PC-3 (cell line): Measurements from ENCODE around the gene NPR3. TPM values are rescaled to one million over a fixed set of nuclear protein-coding genes. Genes with fewer than 3 reads are reported as not detected.
A peak's percentile ranks its signal among the peaks of the same experiment; 100 is the strongest.

Source experiments
- ATAC-seq: fragments of 200-7000 bp; cut with Tn5 transposase; 2 replicates; pipeline ENCODE4 v1.9.1; 2020; ENCODE audit warnings: mild to moderate bottlenecking, moderate library complexity
- Bru-seq: library from RNA; stranded (reverse); fragments of 400-500 nt; gene quantifications from one replicate; lab custom pipeline; 2021; lab: Mats Ljungman, UMichigan
- BruChase-seq, 2 experiments: library from RNA; stranded (reverse); fragments of 400-500 nt; gene quantifications; one replicate each; lab custom pipeline; 2021; lab: Mats Ljungman, UMichigan
- BruUV-seq: library from RNA; stranded (reverse); fragments of 400-500 nt; replicated peaks from 2 replicates; lab custom pipeline; 2021; lab: Mats Ljungman, UMichigan
- CTCF ChIA-PET: fragments of 300-600 bp; sonication (Branson Sonifier 250); formaldehyde crosslinking; loops from one replicate; lab custom pipeline; 2022; ENCODE audit warnings: antibody characterized with exemption; lab: Charles Lee
- POLR2A ChIA-PET: fragments of 300-600 bp; sonication (Branson Sonifier 250); formaldehyde crosslinking; loops from one replicate; lab custom pipeline; 2022; ENCODE audit warnings: antibody characterized with exemption; ENCODE audit not compliant: unreplicated experiment; lab: Charles Lee
- DNase-seq: peaks from one replicate; pipeline ENCODE4 v3.0.0-alpha.2; 2015
- H2AFZ ChIP-seq: fragments of 300-600 bp; sonication (generic); 2 replicates; pipeline ENCODE4 v1.6.0; 2016; ENCODE audit warnings: antibody characterized with exemption, low read length
- H3F3A ChIP-seq: fragments of 300-600 bp; sonication (generic); one replicate; pipeline ENCODE4 v1.6.0; 2017; ENCODE audit warnings: antibody characterized with exemption, low read length, control low read depth, mild to moderate bottlenecking; ENCODE audit not compliant: unreplicated experiment
- H3K27ac ChIP-seq: fragments of 300-600 bp; sonication (generic); 2 replicates; pipeline ENCODE4 v1.5.1; 2016; ENCODE audit warnings: mild to moderate bottlenecking, low read length
- H3K27me3 ChIP-seq: fragments of 300-600 bp; sonication (generic); 2 replicates; pipeline ENCODE4 v1.6.1; 2016; ENCODE audit warnings: low read length, mixed read lengths
- H3K36me3 ChIP-seq: fragments of 300-600 bp; sonication (generic); 2 replicates; pipeline ENCODE4 v1.6.1; 2016; ENCODE audit warnings: low read depth, mixed run types, low read length, mixed read lengths
- H3K4me1 ChIP-seq: fragments of 300-600 bp; sonication (generic); 2 replicates; pipeline ENCODE4 v1.5.1; 2016; ENCODE audit warnings: low read length; ENCODE audit not compliant: insufficient read depth
- H3K4me2 ChIP-seq: fragments of 300-600 bp; sonication (generic); 2 replicates; pipeline ENCODE4 v1.6.0; 2016; ENCODE audit warnings: low read length
- H3K4me3 ChIP-seq: fragments of 300-600 bp; sonication (generic); 2 replicates; pipeline ENCODE4 v1.5.1; 2016; ENCODE audit warnings: mild to moderate bottlenecking, low read length, mixed read lengths
- H3K79me2 ChIP-seq: fragments of 300-600 bp; sonication (generic); 2 replicates; pipeline ENCODE4 v1.6.1; 2017; ENCODE audit warnings: low read length, mixed read lengths
- H3K9ac ChIP-seq: fragments of 300-600 bp; sonication (generic); 2 replicates; pipeline ENCODE4 v1.6.0; 2016; ENCODE audit warnings: mild to moderate bottlenecking, low read length
- H3K9me2 ChIP-seq: fragments of 300-600 bp; sonication (generic); replicated peaks from 2 replicates; pipeline ENCODE4 v1.6.1; 2016; ENCODE audit warnings: mixed run types, low read length, mixed read lengths
- H3K9me3 ChIP-seq: fragments of 300-600 bp; sonication (generic); 2 replicates; pipeline ENCODE4 v1.6.1; 2016; ENCODE audit warnings: low read length, mixed read lengths
- H4K20me1 ChIP-seq: fragments of 300-600 bp; sonication (generic); 2 replicates; pipeline ENCODE4 v1.6.1; 2016; ENCODE audit warnings: low read length, mixed read lengths
- EZH2 ChIP-seq: fragments of 300-600 bp; sonication (generic); IDR thresholded peaks from one replicate; pipeline ENCODE4 v1.6.1; 2017; ENCODE audit warnings: antibody characterized with exemption, mild to moderate bottlenecking, low read length; ENCODE audit not compliant: unreplicated experiment
- EZH2phosphoT487 ChIP-seq: fragments of 300-600 bp; sonication (generic); IDR thresholded peaks from 2 replicates; pipeline ENCODE4 v1.6.1; 2018; ENCODE audit warnings: mild to moderate bottlenecking, antibody characterized with exemption, low read length, borderline replicate concordance
- intact Hi-C: fragments of 100-400 bp; cut with micrococcal nuclease; formaldehyde crosslinking; loops from 2 replicates; pipeline ENCODE4 v1.9.0; 2023
- long read RNA-seq: library from polyadenylated mRNA; unstranded; transcript quantifications from one replicate; pipeline ENCODE4 v2.0.0, GENCODE V29; 2021; ENCODE audit not compliant: unreplicated experiment
- total RNA-seq: library from RNA; depleted of rRNA; stranded (reverse); fragments of >200 nt; gene quantifications from 2 replicates; pipeline ENCODE4 v1.2.3, GENCODE V29; 2014; rRNA removed
- TF ChIP-seq, protein P1 (sequence below): fragments of 300-600 bp; sonication (generic); conservative IDR thresholded peaks from 2 replicates; pipeline ENCODE4 v1.5.1; 2017; ENCODE audit warnings: antibody characterized with exemption, low read depth, mild to moderate bottlenecking, low read length

NPR3 gene, protein sequence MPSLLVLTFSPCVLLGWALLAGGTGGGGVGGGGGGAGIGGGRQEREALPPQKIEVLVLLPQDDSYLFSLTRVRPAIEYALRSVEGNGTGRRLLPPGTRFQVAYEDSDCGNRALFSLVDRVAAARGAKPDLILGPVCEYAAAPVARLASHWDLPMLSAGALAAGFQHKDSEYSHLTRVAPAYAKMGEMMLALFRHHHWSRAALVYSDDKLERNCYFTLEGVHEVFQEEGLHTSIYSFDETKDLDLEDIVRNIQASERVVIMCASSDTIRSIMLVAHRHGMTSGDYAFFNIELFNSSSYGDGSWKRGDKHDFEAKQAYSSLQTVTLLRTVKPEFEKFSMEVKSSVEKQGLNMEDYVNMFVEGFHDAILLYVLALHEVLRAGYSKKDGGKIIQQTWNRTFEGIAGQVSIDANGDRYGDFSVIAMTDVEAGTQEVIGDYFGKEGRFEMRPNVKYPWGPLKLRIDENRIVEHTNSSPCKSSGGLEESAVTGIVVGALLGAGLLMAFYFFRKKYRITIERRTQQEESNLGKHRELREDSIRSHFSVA
- total RNA-seq (3.9 and 5.8 TPM in 2 replicates), Bru-seq, nascent RNA (percentile 33 among the genes with signal in this experiment), BruChase-seq, experiment 1, labeled RNA remaining after a 6-hour chase (percentile 46 among the genes with signal in this experiment), BruChase-seq, experiment 2, labeled RNA remaining after a 2-hour chase (percentile 43 among the genes with signal in this experiment)
- long read RNA-seq, full-length matches to known transcripts, result 1 of 4 reads
- long read RNA-seq, partial matches to known transcripts, result 0 of 4 reads
- long read RNA-seq, other reads (novel, unspliced or antisense), result 3 of 4 reads

DNA sequence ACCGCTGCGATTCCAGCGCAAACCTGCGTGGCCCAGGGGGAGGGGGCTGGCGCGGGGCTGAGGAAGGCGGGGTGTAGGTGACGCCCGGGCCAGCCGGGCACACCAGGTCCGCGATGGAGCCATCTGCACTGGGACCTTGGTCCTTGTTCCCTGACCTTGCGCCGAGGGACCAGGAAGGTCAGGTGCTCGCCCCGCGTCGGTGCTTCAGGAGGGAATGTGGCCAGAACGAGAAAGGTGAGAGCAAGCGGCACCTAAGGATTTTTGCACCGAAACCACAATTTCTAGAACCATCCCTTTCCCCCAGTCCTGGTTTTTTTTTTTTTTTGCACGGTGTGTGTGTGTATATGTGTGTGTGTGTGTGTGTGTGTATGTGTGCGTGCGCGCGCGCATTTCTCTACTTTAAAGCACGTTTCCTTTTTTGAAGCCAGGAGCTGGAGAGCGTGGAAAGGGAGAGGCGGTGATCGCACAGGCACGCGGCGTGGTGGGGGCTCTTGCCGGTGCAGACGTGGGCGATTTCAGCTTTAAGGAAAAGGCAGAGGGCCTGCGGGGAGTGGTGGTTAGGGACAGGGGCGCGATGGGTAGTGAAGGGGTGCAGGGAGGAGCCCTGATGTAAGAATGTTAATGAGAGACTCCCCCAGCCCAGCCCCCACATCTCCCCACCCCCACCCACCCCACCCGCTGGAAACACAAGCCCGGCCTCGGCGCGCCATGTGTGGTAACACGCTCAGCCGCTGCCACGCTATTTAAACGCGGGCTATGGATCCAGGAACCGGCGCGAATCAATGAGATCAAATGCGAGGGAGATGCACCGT is at the start of gene NPR3:
NPR3 (plus strand) TSS at position 772 of the 812 bp plus-strand sequence. CDS start 456 bp downstream, outside the sequence.
- CTCF ChIA-PET, result no interaction called here
- peak; percentile 21 for DNase-seq
- intact Hi-C loops, result loop anchor here (5.0 kb wide), 1 partner anchor 97 kb away; no protein-coding TSS in a partner anchor
- no peaks in the 10 kb centered on the region for H3F3A ChIP-seq
- peak within 1 kb of the TSS; percentile 69 for H3K9ac ChIP-seq
- peak within 1 kb of the TSS; percentile 90 for H2AFZ ChIP-seq
- peak within 1 kb of the TSS; percentile 85 for H3K4me3 ChIP-seq
- H3K9me2 ChIP-seq, result no peaks in the 10 kb centered on the region
- no peaks in the 10 kb centered on the region for H4K20me1 ChIP-seq
- POLR2A ChIA-PET, result no interaction called here
- H3K36me3 ChIP-seq, result no peaks in the 10 kb centered on the region
- H3K4me2 ChIP-seq, result peak within 1 kb of the TSS; percentile 99
- no peaks in the 10 kb centered on the region for H3K79me2 ChIP-seq
- H3K27me3 ChIP-seq, result peaks cover 16% of the 10 kb centered on the region
- H3K4me1 ChIP-seq, result peaks cover 43% of the 10 kb centered on the region
- BruUV-seq, result no TSS peak
- no peak for TF ChIP-seq EZH2
- TF ChIP-seq, protein P1, sequence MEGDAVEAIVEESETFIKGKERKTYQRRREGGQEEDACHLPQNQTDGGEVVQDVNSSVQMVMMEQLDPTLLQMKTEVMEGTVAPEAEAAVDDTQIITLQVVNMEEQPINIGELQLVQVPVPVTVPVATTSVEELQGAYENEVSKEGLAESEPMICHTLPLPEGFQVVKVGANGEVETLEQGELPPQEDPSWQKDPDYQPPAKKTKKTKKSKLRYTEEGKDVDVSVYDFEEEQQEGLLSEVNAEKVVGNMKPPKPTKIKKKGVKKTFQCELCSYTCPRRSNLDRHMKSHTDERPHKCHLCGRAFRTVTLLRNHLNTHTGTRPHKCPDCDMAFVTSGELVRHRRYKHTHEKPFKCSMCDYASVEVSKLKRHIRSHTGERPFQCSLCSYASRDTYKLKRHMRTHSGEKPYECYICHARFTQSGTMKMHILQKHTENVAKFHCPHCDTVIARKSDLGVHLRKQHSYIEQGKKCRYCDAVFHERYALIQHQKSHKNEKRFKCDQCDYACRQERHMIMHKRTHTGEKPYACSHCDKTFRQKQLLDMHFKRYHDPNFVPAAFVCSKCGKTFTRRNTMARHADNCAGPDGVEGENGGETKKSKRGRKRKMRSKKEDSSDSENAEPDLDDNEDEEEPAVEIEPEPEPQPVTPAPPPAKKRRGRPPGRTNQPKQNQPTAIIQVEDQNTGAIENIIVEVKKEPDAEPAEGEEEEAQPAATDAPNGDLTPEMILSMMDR, result no peak
- TF ChIP-seq EZH2phosphoT487, result no peak
- ATAC-seq, result peak; percentile 8; the same call in 1 of the 2 replicates
- peak within 1 kb of the TSS; percentile 47 for H3K27ac ChIP-seq
- H3K9me3 ChIP-seq, result no peaks in the 10 kb centered on the region

DNA sequence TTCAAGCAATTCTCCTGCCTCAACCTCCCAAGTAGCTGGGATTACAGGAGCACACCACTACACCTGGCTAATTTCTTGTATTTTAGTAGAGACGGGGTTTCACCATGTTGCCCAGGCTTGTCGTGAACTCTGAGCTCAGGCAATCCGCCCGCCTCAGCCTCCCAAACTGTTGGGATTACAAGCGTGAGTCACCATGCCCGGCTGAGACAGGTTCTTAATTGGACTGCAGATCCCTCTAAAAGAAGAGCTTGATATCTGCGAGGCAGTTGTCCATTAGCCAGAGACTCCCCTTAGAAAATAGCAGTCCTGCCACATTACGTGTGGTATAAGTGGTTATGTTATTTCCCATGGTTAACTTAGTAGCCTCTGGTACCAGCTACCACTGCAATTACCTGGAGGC is 46.6 kb upstream of the NPR3 start:
- Histone ChIP-seq H3K4me3 (no peak overlapping the region), H3K27me3 (no peaks in the 10 kb centered on the region), H4K20me1 (no peaks in the 10 kb centered on the region), H3K79me2 (no peaks in the 10 kb centered on the region), H3K9ac (no peak overlapping the region), H2AFZ (no peak overlapping the region), H3F3A (no peaks in the 10 kb centered on the region), H3K9me3 (peaks cover 4% of the 10 kb centered on the region; the same call in 1 of the 2 replicates), H3K4me1 (no peaks in the 10 kb centered on the region), H3K27ac (no peak overlapping the region), H3K9me2 (no peaks in the 10 kb centered on the region), H3K36me3 (no peaks in the 10 kb centered on the region), H3K4me2 (no peak overlapping the region)
- BruUV-seq, result no TSS peak
- TF ChIP-seq, protein P1, result no peak
- TF ChIP-seq EZH2, result no peak
- ATAC-seq (no peak), DNase-seq (no peak)
- intact Hi-C loops, result no loop called here
- CTCF ChIA-PET, result interaction anchor here (0.6 kb wide), 1 partner anchor 433 kb away, joined by 3 read pairs; no protein-coding TSS in a partner anchor
- POLR2A ChIA-PET, result no interaction called here
